SH-SY5Y (cell line): ENCODE data around the gene SREBF2.

Experiments
- GATA2 ChIP-seq: IDR thresholded peaks from 2 replicates; pipeline ENCODE4 v1.6.1; 2011; ENCODE audit warnings: mild to moderate bottlenecking, low read depth, low read length
- GATA3 ChIP-seq: IDR thresholded peaks from 2 replicates; pipeline ENCODE4 v1.6.1; 2011; ENCODE audit warnings: low read depth, mild to moderate bottlenecking, low read length, moderate library complexity

SREBF2 gene

GRCh38 chr22:41899992-41900651, 67.2 kb downstream of the SREBF2 start:
- TF ChIP-seq GATA3 (no peak), GATA2 (no peak)

- TF ChIP-seq GATA2 (no peak), GATA3 (no peak)
Observed at GRCh38 chr22:41900652-41901312, 67.9 kb downstream of the SREBF2 start.

- no peak for TF ChIP-seq GATA2
- no peak for TF ChIP-seq GATA3
Observed at GRCh38 chr22:41902016-41902415, 69.1 kb downstream of the SREBF2 start.

GRCh38 chr22:41902932-41903421, 70.1 kb downstream of the SREBF2 start:
- no peak for TF ChIP-seq GATA2
- no peak for TF ChIP-seq GATA3

- no peak for TF ChIP-seq GATA2
- no peak for TF ChIP-seq GATA3
Observed at GRCh38 chr22:41904450-41905410, 71.8 kb downstream of the SREBF2 start.

- no peak for TF ChIP-seq GATA3
- no peak for TF ChIP-seq GATA2
Observed at GRCh38 chr22:41905411-41906202, 72.7 kb downstream of the SREBF2 start.

GRCh38 chr22:41906822-41907221, 73.9 kb downstream of the SREBF2 start:
- TF ChIP-seq GATA2 (no peak), GATA3 (no peak)

- TF ChIP-seq GATA3 = no peak
- TF ChIP-seq GATA2 = no peak
Observed at GRCh38 chr22:41907436-41908401, 74.8 kb downstream of the SREBF2 start.

- TF ChIP-seq GATA3 (no peak), GATA2 (no peak)
Observed at GRCh38 chr22:41908411-41909309, 75.8 kb downstream of the SREBF2 start.

GRCh38 chr22:41909310-41910049, 76.6 kb downstream of the SREBF2 start:
- TF ChIP-seq GATA3 = no peak
- TF ChIP-seq GATA2 = no peak
